PC-3 (cell line): ENCODE data around the gene ALOX12B. TPM values are rescaled to one million over a fixed set of nuclear protein-coding genes. Genes with fewer than 3 reads are reported as not detected.

Source experiments
- ATAC-seq: fragments of 200-7000 bp; cut with Tn5 transposase; 2 replicates; pipeline ENCODE4 v1.9.1; 2020; ENCODE audit warnings: mild to moderate bottlenecking, moderate library complexity
- BruUV-seq: library from RNA; stranded (reverse); fragments of 400-500 nt; replicated peaks from 2 replicates; lab custom pipeline; 2021; lab: Mats Ljungman, UMichigan
- CTCF ChIA-PET: fragments of 300-600 bp; sonication (Branson Sonifier 250); formaldehyde crosslinking; loops from one replicate; lab custom pipeline; 2022; ENCODE audit warnings: antibody characterized with exemption; lab: Charles Lee
- POLR2A ChIA-PET: fragments of 300-600 bp; sonication (Branson Sonifier 250); formaldehyde crosslinking; loops from one replicate; lab custom pipeline; 2022; ENCODE audit warnings: antibody characterized with exemption; ENCODE audit not compliant: unreplicated experiment; lab: Charles Lee
- DNase-seq: peaks from one replicate; pipeline ENCODE4 v3.0.0-alpha.2; 2015
- H2AFZ ChIP-seq: fragments of 300-600 bp; sonication (generic); 2 replicates; pipeline ENCODE4 v1.6.0; 2016; ENCODE audit warnings: antibody characterized with exemption, low read length
- H3F3A ChIP-seq: fragments of 300-600 bp; sonication (generic); one replicate; pipeline ENCODE4 v1.6.0; 2017; ENCODE audit warnings: antibody characterized with exemption, low read length, control low read depth, mild to moderate bottlenecking; ENCODE audit not compliant: unreplicated experiment
- H3K27ac ChIP-seq: fragments of 300-600 bp; sonication (generic); 2 replicates; pipeline ENCODE4 v1.5.1; 2016; ENCODE audit warnings: mild to moderate bottlenecking, low read length
- H3K27me3 ChIP-seq: fragments of 300-600 bp; sonication (generic); 2 replicates; pipeline ENCODE4 v1.6.1; 2016; ENCODE audit warnings: low read length, mixed read lengths
- H3K36me3 ChIP-seq: fragments of 300-600 bp; sonication (generic); 2 replicates; pipeline ENCODE4 v1.6.1; 2016; ENCODE audit warnings: low read depth, mixed run types, low read length, mixed read lengths
- H3K4me1 ChIP-seq: fragments of 300-600 bp; sonication (generic); 2 replicates; pipeline ENCODE4 v1.5.1; 2016; ENCODE audit warnings: low read length; ENCODE audit not compliant: insufficient read depth
- H3K4me2 ChIP-seq: fragments of 300-600 bp; sonication (generic); 2 replicates; pipeline ENCODE4 v1.6.0; 2016; ENCODE audit warnings: low read length
- H3K4me3 ChIP-seq: fragments of 300-600 bp; sonication (generic); 2 replicates; pipeline ENCODE4 v1.5.1; 2016; ENCODE audit warnings: mild to moderate bottlenecking, low read length, mixed read lengths
- H3K79me2 ChIP-seq: fragments of 300-600 bp; sonication (generic); 2 replicates; pipeline ENCODE4 v1.6.1; 2017; ENCODE audit warnings: low read length, mixed read lengths
- H3K9ac ChIP-seq: fragments of 300-600 bp; sonication (generic); 2 replicates; pipeline ENCODE4 v1.6.0; 2016; ENCODE audit warnings: mild to moderate bottlenecking, low read length
- H3K9me2 ChIP-seq: fragments of 300-600 bp; sonication (generic); replicated peaks from 2 replicates; pipeline ENCODE4 v1.6.1; 2016; ENCODE audit warnings: mixed run types, low read length, mixed read lengths
- H3K9me3 ChIP-seq: fragments of 300-600 bp; sonication (generic); 2 replicates; pipeline ENCODE4 v1.6.1; 2016; ENCODE audit warnings: low read length, mixed read lengths
- H4K20me1 ChIP-seq: fragments of 300-600 bp; sonication (generic); 2 replicates; pipeline ENCODE4 v1.6.1; 2016; ENCODE audit warnings: low read length, mixed read lengths
- CTCF ChIP-seq: fragments of 300-600 bp; sonication (generic); conservative IDR thresholded peaks from 2 replicates; pipeline ENCODE4 v1.5.1; 2017; ENCODE audit warnings: antibody characterized with exemption, low read depth, mild to moderate bottlenecking, low read length
- EZH2 ChIP-seq: fragments of 300-600 bp; sonication (generic); IDR thresholded peaks from one replicate; pipeline ENCODE4 v1.6.1; 2017; ENCODE audit warnings: antibody characterized with exemption, mild to moderate bottlenecking, low read length; ENCODE audit not compliant: unreplicated experiment
- EZH2phosphoT487 ChIP-seq: fragments of 300-600 bp; sonication (generic); IDR thresholded peaks from 2 replicates; pipeline ENCODE4 v1.6.1; 2018; ENCODE audit warnings: mild to moderate bottlenecking, antibody characterized with exemption, low read length, borderline replicate concordance
- intact Hi-C: fragments of 100-400 bp; cut with micrococcal nuclease; formaldehyde crosslinking; loops from 2 replicates; pipeline ENCODE4 v1.9.0; 2023
- total RNA-seq: library from RNA; depleted of rRNA; stranded (reverse); fragments of >200 nt; gene quantifications from 2 replicates; pipeline ENCODE4 v1.2.3, GENCODE V29; 2014

ALOX12B gene
- total RNA-seq, 1 experiment from 2014 or later = 0.55 TPM

- no TSS peak for BruUV-seq
Measured at GRCh38 chr17:8044819-8045810, 42.4 kb downstream of the ALOX12B start.

GRCh38 chr17:8041979-8042378 lies 45.5 kb downstream of the ALOX12B start:
- H3K27ac ChIP-seq = no peak overlapping the region
- ChIA-PET CTCF (interaction anchor here (1.0 to 1.7 kb wide), 8 partner anchors 15 to 109 kb away, joined by 3 to 16 read pairs (median 8); no protein-coding TSS in a partner anchor), POLR2A (no interaction called here)
- no TSS peak for BruUV-seq
- TF ChIP-seq EZH2 (no peak), CTCF (no peak), EZH2phosphoT487 (no peak)
- no peaks in the 10 kb centered on the region for H3K27me3 ChIP-seq
- 0 out of 2 replicates have a peak, but pooled peaks cover 5% of the 10 kb centered on the region for H3K4me1 ChIP-seq
- no peaks in the 10 kb centered on the region for H3K9me3 ChIP-seq
- H3K9me2 ChIP-seq = no peaks in the 10 kb centered on the region
- no peak overlapping the region for H3K9ac ChIP-seq
- no peak overlapping the region for H2AFZ ChIP-seq
- DNase-seq (no peak), ATAC-seq (no peak)
- H3K36me3 ChIP-seq = no peaks in the 10 kb centered on the region
- H3K4me3 ChIP-seq = no peak overlapping the region
- H3K79me2 ChIP-seq = no peaks in the 10 kb centered on the region
- no peaks in the 10 kb centered on the region for H4K20me1 ChIP-seq
- no peaks in the 10 kb centered on the region for H3F3A ChIP-seq
- intact Hi-C loops = loop anchor here (1.0 kb wide), 3 partner anchors 25 to 129 kb away; no protein-coding TSS in a partner anchor
- no peak overlapping the region for H3K4me2 ChIP-seq

More at GRCh38 chr17:8044819-8045810, 42.4 kb downstream of the ALOX12B start:
- Histone ChIP-seq H3K4me3 (no peak overlapping the region), H2AFZ (no peak overlapping the region), H3K9me2 (no peaks in the 10 kb centered on the region), H3K27me3 (no peaks in the 10 kb centered on the region), H3K27ac (no peak overlapping the region), H3K9ac (no peak overlapping the region), H3K36me3 (no peaks in the 10 kb centered on the region), H3K4me1 (0 out of 2 replicates have a peak, but pooled peaks cover 5% of the 10 kb centered on the region), H3K79me2 (no peaks in the 10 kb centered on the region), H4K20me1 (no peaks in the 10 kb centered on the region), H3F3A (no peaks in the 10 kb centered on the region), H3K9me3 (no peaks in the 10 kb centered on the region), H3K4me2 (no peak overlapping the region)
- DNase-seq (no peak), ATAC-seq (no peak)
- ChIA-PET POLR2A (no interaction called here), CTCF (no interaction called here)
- intact Hi-C loops = no loop called here
- no peak for TF ChIP-seq EZH2phosphoT487
- no peak for TF ChIP-seq CTCF
- TF ChIP-seq EZH2 = no peak
